Gastrocnemius medialis (tissue), 4 donors: Measurements from ENCODE around the gene ANKRD16.

Experiments
- POLR2A ChIP-seq, 2 donors: fragments of 450-650 bp; IDR thresholded peaks; one replicate each; pipeline ENCODE4 v1.6.1; 2017; ENCODE audit warnings: antibody characterized with exemption in 2 of 2, mild to moderate bottlenecking in 2 of 2, moderate library complexity in 2 of 2
- TF ChIP-seq, protein P1 (sequence below), 5 experiments: fragments of 450-650 bp in 3 of 5; fragments of 200-600 bp in 2 of 5; sonication (generic) in 2 of 5; IDR thresholded peaks in 4 of 5; conservative IDR thresholded peaks in 1 of 5; 1 replicate in 4 of 5; 2 replicates in 1 of 5; pipeline ENCODE4 v1.5.1; 2016 to 2019; ENCODE audit warnings: antibody characterized with exemption in 5 of 5, mild to moderate bottlenecking in 3 of 5, moderate library complexity in 3 of 5

DNA sequence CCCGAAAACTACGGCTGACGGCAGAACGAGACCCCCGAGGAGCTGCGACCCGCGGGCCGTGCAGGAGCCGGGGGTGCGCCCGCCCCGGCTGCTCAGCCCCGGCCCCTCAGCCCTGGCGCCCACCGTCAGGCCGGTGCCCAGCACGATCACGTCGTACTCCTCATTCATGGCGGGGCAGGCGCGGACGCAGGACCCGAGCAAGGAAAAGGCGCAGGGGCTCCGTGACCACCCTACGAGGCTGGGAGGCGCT is 76.7 kb downstream of the ANKRD16 start:
- no peak for TF ChIP-seq POLR2A (IDR thresholded peaks at IDR 0.05)
- TF ChIP-seq, protein P1, sequence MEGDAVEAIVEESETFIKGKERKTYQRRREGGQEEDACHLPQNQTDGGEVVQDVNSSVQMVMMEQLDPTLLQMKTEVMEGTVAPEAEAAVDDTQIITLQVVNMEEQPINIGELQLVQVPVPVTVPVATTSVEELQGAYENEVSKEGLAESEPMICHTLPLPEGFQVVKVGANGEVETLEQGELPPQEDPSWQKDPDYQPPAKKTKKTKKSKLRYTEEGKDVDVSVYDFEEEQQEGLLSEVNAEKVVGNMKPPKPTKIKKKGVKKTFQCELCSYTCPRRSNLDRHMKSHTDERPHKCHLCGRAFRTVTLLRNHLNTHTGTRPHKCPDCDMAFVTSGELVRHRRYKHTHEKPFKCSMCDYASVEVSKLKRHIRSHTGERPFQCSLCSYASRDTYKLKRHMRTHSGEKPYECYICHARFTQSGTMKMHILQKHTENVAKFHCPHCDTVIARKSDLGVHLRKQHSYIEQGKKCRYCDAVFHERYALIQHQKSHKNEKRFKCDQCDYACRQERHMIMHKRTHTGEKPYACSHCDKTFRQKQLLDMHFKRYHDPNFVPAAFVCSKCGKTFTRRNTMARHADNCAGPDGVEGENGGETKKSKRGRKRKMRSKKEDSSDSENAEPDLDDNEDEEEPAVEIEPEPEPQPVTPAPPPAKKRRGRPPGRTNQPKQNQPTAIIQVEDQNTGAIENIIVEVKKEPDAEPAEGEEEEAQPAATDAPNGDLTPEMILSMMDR (IDR thresholded peaks at IDR 0.05 in 4 of 5, conservative IDR thresholded peaks at IDR 0.05 in 1 of 5) = no peak
